NCI-H1105 treated with DMSO at 0.1 percent for 48 hours (cell line): Measurements from ENCODE around the gene MYMK.
"Not testable (repeated sequence)": the region's sequence is repeated elsewhere in the genome, so short reads cannot be mapped to it uniquely, and the experiment has no call there.

ENCODE experiments used
- DNase-seq: peaks from one replicate; lab custom pipeline; 2025; lab: John Stamatoyannopoulos, UW

Gene MYMK, protein sequence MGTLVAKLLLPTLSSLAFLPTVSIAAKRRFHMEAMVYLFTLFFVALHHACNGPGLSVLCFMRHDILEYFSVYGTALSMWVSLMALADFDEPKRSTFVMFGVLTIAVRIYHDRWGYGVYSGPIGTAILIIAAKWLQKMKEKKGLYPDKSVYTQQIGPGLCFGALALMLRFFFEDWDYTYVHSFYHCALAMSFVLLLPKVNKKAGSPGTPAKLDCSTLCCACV

GRCh38 chr9:133524679-133525228, at the start of gene MYMK:
TSS of gene MYMK (minus strand) at chr9:133524959. CDS start at chr9:133524844, 115 bp downstream.
- DNase-seq: no peak

GRCh38 chr9:133573791-133574515, 49.2 kb upstream of the MYMK start:
- DNase-seq: no peak

DNA sequence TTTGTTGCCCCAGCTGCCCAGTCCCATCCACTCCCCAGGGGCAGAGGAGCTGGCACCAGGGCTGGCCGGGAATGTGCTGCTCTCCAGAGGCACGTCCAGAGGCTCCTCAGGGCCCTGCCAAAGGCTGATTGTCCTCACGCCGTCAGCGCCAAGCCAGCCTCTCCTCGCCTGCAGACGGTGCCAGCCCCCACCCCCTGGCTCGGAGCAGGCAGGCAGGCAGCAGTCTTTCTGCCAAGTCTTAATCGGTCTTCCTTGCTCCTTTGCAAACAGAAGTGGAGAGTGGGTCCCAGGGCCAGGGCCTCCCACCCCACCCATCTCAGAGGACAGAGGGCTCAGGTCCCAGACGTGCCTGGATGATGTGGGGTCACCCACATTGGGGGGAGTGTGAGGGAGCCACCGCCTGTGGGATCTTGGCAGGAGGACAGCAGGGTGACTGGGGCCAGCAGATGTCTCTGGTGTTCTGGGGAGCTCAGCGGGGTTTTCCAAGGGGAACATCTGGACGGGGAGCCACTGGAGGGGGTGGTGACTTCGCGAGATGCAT, 48.1 kb upstream of the MYMK start:
- peak; percentile 46 for DNase-seq

DNA sequence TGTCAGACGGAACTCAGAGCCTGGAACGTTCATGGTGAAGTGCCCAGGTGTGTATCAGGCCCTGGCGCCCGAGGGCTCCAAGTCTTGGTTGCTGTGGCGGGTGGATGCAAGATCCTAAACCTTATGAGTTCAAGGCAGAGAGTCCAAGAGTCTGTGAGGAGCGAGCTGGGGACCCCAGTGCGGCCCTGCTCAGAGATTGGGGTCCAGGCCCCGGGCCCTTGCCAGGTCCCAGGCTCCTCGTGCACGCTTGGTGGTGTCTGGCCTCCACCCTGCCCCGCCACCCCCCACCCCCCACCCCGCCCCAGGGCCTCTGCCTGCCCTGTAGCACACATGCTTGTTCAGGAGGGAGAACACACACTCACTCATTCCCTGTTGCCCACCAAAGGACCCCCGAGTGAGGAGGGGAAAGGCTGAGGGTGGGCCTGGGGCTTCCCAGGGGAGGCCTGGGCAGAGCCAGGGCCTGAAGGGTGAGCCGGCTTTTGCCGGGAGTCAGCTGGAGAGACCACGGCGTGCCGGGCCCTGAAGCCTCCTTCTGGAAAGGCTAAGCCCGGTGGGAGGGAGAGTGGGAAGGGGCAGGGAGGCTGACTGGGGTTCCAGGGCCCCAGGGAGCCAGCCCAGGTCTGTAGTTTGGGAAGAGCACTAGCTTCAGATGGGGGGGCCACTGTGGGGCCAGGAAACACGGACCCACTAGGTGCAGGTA, 47.3 kb upstream of the MYMK start:
- DNase-seq: no peak

- no peak for DNase-seq
Observed at GRCh38 chr9:133571391-133571890, 46.7 kb upstream of the MYMK start.

DNA sequence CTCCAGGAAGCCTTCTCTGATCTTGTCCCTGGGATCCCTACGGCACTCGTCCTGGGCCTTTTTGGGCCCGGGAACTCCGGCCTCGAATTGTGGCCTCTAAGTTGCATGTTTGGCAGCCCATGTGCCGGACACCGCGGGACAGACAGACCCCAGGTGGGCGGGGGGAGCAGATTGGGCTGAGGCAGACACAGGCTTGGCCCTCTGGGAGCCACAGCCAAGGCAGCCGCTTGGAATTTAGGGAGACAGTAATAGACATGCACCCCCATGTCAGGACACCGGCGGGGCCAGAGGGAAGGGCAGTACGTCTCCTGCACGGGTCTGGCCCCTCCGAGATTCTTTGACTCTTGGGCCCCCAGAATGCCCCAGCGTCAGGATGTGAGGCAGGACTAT, 45.9 kb upstream of the MYMK start:
- no peak for DNase-seq

DNA sequence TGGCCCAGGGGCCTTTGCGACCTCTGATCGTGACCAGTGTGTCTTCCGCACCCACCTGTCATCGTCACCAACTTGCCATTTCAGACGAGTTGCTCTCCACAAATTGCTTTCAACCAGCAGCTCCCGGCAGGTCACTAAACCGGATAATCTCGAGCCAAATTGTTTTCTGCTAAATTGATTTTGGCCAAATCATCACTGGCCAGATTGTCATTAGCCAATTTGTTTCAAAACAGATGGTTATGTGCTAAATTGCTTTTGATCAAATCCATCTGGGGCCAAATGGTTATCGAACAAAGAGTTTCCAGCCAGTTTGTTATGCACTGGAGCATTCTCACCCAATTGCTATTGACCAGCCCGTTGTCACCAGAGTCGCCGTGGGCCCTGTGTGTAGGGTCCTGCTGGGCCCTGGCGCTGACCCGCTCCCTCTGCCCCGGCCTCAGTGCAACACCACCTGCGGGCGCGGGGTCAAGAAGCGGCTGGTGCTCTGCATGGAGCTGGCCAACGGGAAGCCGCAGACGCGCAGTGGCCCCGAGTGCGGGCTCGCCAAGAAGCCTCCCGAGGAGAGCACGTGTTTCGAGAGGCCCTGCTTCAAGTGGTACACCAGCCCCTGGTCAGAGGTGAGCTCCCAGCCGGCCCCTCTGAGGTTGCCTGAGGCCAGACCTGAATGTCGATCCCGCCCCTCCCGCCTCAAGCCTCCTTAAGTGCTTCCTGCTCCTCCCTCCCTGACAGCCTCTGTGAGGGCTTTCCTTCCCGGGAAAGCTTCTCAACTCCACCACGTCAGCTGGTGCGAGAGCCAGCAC, 45.3 kb upstream of the MYMK start:
- DNase-seq: no peak

GRCh38 chr9:133569121-133569785, 44.5 kb upstream of the MYMK start:
- DNase-seq: no peak

GRCh38 chr9:133568186-133568585, 43.4 kb upstream of the MYMK start:
- no peak for DNase-seq

DNA sequence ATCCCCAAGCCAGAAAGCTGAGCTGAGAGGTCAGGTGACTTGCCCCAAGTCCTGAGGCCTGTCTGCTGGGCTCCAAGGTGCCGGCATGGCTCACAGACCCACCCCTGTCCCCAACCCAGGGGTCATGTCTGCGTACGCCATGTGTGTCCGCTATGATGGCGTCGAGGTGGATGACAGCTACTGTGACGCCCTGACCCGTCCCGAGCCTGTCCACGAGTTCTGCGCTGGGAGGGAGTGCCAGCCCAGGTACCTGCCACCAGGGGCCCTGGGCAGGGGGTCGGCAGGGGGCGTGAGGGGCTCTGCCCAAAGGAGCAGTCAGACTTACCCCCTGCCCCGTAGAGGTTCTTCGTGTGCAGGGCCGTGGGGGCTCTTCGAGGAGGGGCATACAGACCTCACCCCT, 42.1 kb upstream of the MYMK start:
- no peak for DNase-seq

GRCh38 chr9:133566382-133566781, 41.6 kb upstream of the MYMK start:
- no peak for DNase-seq

DNA sequence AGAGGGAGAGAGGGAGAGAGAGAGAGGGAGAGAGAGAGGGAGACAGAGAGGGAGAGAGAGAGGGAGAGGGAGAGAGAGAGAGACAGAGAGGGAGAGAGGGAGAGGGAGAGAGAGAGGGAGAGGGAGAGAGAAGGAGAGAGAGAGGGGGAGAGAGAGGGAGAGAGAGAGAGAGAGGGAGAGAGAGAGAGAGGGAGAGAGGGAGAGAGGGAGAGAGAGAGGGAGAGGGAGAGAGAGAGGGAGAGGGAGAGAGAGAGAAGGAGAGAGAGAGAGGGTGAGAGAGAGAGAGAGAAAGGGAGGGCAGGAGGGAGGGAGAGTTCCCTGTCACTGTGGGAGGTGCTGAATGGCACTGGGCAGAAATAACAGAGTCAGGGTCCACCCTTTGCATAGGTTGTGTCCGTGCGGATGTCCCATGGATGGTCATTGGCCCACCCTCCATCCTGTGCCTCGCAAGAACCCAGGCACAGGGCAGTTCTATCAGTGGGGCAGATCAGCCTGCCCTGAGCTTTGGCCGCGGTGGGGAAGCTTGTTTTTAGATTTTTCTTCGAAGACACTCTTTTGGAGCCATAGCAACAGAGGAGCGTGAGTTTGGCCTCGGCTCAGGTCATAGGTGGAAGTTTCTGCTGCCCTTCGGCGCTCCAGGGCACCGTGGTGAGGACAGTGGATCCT, 39.8 kb upstream of the MYMK start:
- no peak for DNase-seq

DNA sequence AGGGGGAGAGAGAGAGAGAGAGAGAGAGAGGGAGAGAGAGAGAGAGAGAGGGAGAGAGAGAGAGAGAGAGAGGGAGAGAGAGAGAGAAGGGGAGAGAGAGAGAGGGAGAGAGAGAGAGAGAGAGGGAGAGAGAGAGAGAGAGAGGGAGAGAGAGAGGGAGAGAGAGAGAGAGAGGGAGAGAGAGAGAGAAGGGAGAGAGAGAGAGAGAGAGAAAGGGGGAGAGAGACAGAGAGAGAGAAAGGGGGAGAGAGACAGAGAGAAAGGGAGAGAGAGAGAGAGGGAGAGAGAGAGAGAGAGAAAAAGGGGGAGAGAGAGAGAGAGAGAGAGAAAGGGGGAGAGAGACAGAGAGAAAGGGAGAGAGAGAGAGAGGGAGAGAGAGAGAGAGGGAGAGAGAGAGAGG, 39.1 kb upstream of the MYMK start:
- DNase-seq: not testable (repeated sequence)

DNA sequence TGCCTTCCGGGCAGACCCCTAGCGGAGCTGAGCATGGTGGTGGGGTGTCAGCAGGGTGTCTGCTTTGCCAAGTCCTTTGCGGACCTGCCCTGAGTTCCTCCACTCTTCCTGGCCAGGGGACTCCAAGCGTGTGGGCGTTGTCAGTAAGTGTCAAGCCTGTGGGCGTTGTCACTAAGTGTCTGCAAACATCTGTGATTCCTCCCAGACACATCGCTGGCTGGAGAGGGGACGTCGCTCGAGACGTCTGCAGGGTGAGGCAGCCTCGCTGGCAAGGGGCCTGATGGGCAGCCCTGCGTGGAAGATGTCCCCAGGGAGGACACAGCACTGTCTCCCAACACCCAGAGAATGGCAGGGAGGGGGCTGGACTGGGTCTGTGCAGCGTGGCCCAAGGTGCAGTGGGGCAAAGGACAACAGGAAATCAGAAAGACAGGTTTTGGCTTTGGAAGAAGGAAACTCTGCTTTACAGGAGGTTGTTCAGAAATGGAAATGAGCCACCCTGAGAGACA, 38.6 kb upstream of the MYMK start:
- no peak for DNase-seq

DNA sequence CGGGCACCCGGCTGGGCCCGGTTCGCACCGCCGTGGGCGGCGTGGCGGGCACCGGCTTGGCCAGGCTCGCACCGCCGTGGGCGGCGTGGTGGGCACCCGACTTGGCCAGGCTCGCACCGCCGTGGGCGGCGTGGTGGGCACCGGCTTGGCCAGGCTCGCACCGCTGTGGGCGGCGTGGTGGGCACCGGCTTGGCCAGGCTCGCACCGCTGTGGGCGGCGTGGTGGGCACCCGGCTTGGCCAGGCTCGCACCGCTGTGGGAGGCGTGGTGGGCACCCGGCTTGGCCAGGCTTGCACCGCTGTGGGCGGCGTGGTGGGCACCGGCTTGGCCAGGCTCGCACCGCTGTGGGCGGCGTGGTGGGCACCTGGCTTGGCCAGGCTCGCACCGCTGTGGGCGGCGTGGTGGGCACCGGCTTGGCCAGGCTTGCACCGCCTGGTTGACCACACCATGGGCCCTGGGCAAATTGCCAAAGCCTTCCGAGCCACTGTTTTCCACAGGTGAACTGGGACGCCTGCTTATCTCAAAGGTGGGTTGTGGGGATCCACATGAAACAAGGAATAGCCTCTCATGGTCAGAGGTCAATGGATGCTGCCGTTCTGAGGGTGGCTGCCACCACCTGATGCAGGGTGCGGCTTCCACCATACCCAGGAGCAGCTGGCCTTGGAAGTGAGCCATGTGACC, 38.0 kb upstream of the MYMK start:
- no peak for DNase-seq

DNA sequence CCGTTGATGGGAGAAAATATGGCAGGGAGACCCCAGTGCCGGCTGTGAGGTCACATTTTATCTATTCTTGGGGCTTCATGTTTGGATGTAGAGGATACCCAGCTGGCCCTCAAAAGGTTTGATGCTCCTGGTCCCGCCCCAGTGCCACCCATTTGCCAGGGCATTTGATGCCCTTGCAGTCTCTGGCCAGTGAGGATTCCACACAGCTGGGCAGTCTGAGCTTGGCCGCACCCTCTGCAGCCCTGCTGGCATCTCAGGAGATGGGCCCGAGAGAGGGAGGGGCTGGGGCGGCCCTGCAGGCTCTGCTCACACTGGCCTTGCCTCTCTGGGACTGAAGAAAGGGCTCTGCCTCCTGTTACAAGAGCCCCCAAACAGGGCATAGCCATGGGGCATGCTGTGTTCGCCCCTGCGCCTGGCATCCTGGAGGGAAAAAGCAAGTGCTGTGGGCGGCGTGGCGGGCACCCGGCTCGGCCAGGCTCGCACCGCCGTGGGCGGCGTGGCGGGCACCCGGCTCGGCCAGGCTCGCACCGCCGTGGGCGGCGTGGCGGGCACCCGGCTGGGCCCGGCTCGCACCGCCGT, 37.3 kb upstream of the MYMK start:
- no peak for DNase-seq

- no peak for DNase-seq
Observed at GRCh38 chr9:133560944-133561343, 36.2 kb upstream of the MYMK start.

DNA sequence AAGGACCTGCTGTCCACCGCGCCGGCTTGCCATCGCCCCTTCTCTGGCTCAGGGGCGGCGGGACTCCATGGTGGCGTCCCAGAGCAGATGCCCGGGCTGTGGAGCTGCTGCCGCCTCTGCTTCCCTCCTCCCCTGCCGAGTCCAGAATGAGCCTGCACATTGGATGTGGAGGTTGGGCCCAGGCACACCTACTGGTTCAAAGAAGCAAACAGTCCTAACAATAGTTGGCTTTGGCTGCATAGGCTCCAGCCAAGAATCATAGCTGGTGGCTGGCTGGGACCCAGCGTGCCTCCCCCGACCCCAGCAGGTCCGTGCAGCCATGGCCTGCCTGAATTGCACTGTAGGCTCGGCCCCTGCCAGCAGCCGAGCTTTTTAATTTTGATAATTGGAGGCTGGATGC, 35.6 kb upstream of the MYMK start:
- DNase-seq: no peak
